Measurements from ENCODE around the gene OTUD1.

DNA sequence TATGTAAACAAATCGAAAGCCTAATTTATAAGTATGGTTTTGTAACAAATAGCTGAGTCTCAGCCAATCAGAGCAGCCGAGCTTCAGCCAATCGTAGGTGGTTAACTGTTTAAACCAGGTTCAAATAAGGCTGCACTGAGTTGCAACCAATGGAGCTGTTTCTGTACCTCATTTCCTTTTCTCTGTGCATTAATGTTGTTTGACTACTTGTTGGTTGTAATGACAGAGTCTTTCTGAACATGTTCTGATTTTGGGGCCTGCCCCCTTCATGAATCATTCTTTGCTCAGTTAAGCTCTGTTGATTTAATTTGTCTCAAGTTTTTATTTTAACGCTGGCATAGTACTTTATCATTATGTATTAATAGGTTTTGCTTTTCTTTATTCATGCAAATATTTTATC lies 14.6 kb downstream of the OTUD1 start:
- TF ChIP-seq CTCF (IDR thresholded peaks at IDR 0.05; ENCODE audit: low read length) (no peak), EZH2 (IDR thresholded peaks at IDR 0.05; ENCODE audit: borderline replicate concordance, low read length) (no peak)

All from OCI-LY1 (cell line).